GM18526 (cell line): ENCODE measurements around the gene TMC5.

ENCODE experiments used
- POLR2A ChIP-seq: IDR thresholded peaks from 3 replicates; pipeline ENCODE4 v1.6.1; 2011; ENCODE audit not compliant: insufficient read length; ENCODE audit errors: extremely low read depth

The TMC5 gene

GRCh38 chr16:19482291-19482690 is 64.6 kb downstream of the TMC5 start:
- no peak for TF ChIP-seq POLR2A

GRCh38 chr16:19484096-19484495 is 66.4 kb downstream of the TMC5 start:
- no peak for TF ChIP-seq POLR2A

GRCh38 chr16:19485611-19486010 is 67.9 kb downstream of the TMC5 start:
- no peak for TF ChIP-seq POLR2A

- TF ChIP-seq POLR2A = no peak
Observed at GRCh38 chr16:19486051-19486450, 68.4 kb downstream of the TMC5 start.

- TF ChIP-seq POLR2A = no peak
Observed at GRCh38 chr16:19486750-19487325, 69.2 kb downstream of the TMC5 start.

- no peak for TF ChIP-seq POLR2A
Observed at GRCh38 chr16:19488213-19488640, 70.5 kb downstream of the TMC5 start.

GRCh38 chr16:19490619-19491018 is 72.9 kb downstream of the TMC5 start:
- no peak for TF ChIP-seq POLR2A

- no peak for TF ChIP-seq POLR2A
Observed at GRCh38 chr16:19497176-19497575, 79.5 kb downstream of the TMC5 start.

- no peak for TF ChIP-seq POLR2A
Observed at GRCh38 chr16:19499006-19499405, 81.3 kb downstream of the TMC5 start.

- no peak for TF ChIP-seq POLR2A
Observed at GRCh38 chr16:19499481-19499880, 81.8 kb downstream of the TMC5 start.

GRCh38 chr16:19502395-19503131 is 84.9 kb downstream of the TMC5 start:
- no peak for TF ChIP-seq POLR2A

GRCh38 chr16:19503461-19504075 is 85.9 kb downstream of the TMC5 start:
- TF ChIP-seq POLR2A = no peak

- TF ChIP-seq POLR2A = no peak
Observed at GRCh38 chr16:19505600-19506303, 88.1 kb downstream of the TMC5 start.

- no peak for TF ChIP-seq POLR2A
Observed at GRCh38 chr16:19506965-19507364, 89.3 kb downstream of the TMC5 start.

- TF ChIP-seq POLR2A = no peak
Observed at GRCh38 chr16:19507867-19508266, 90.2 kb downstream of the TMC5 start.

- TF ChIP-seq POLR2A = no peak
Observed at GRCh38 chr16:19512297-19512696, 94.6 kb downstream of the TMC5 start.
